SK-N-MC (cell line): ENCODE data around the gene PLA2G4E.

ENCODE experiments used
- DNase-seq: peaks from one replicate; pipeline ENCODE4 v3.0.0-alpha.2; 2011; ENCODE audit warnings: low read depth, low spot score
- H3K27ac ChIP-seq: fragments of 200-600 bp; sonication (generic); 2 replicates; pipeline ENCODE4 v1.5.1; 2016; ENCODE audit warnings: mixed run types
- H3K36me3 ChIP-seq: fragments of 200-600 bp; sonication (generic); 2 replicates; pipeline ENCODE4 v1.6.1; 2017; ENCODE audit warnings: antibody characterized with exemption, low read length, mixed read lengths; ENCODE audit not compliant: insufficient read depth
- H3K4me3 ChIP-seq: fragments of 200-600 bp; sonication (generic); 2 replicates; pipeline ENCODE4 v1.5.1; 2016
- H3K9ac ChIP-seq: fragments of 200-600 bp; sonication (generic); 2 replicates; pipeline ENCODE4 v1.8.0; 2017; ENCODE audit warnings: mixed run types, mixed read lengths; ENCODE audit not compliant: insufficient read length
- H3K9me3 ChIP-seq: fragments of 200-600 bp; sonication (generic); 2 replicates; pipeline ENCODE4 v1.6.1; 2017; ENCODE audit warnings: low read depth, mild to moderate bottlenecking, antibody characterized with exemption, low read length, moderate library complexity, mixed read lengths
- EZH2 ChIP-seq: fragments of 200-600 bp; sonication (generic); IDR thresholded peaks from one replicate; pipeline ENCODE4 v1.6.1; 2017; ENCODE audit warnings: antibody characterized with exemption
- FOXP2 ChIP-seq: optimal IDR thresholded peaks from 2 replicates; pipeline ENCODE3; 2011; ENCODE audit warnings: mild to moderate bottlenecking, moderate library complexity; ENCODE audit not compliant: insufficient read depth; ENCODE audit errors: extremely low read length, control extremely low read depth
- POLR2AphosphoS5 ChIP-seq: IDR thresholded peaks from 2 replicates; pipeline ENCODE4 v1.6.1; 2012; ENCODE audit warnings: mild to moderate bottlenecking, low read depth, low read length, borderline replicate concordance

The PLA2G4E gene

DNA sequence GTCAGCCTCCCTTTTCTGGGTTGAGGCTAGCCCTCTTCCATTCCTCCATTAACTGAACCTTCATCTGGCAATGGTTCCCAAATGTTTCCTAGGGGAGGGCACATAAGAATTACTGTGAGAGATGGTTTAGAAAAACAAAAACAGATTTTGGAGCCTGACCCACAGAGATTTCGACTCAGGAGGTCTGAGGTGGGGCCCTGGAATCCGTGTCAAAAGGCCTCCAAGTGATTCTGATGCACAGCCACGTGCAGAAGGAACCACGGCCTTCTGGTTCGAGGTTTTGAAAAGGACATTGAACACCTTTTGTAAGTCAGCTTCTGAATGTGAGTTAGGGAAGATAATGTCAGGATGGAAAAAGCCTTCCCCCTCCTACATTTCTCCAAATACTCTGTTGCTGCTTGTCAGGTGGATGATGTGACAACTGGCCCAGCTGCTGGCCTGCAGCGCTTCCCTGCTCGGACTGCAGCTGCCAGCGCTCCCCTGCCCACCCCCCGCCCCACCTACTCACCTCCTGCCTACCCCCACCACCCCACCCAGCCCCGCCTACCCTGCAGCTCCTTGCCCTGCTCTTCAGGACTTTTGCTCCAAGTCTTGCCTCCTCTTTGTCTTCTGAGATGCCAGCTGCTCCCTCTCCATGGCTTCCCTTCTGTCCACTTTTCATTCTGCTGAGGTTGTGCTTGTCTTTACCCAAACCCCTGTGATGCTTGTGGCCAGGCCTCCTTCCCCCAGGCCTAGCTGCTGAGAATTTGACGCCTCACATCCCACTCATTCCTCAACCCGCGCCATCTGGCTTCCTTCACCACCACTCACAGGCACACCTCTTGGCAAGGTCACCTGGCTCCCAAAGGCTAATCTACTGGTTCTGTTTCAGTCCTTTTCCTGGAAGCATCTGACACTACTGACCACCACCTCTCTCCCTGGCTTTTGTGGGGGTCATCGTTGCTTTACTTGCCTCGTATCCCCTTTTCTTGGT is 55.1 kb downstream of the PLA2G4E start:
- H3K36me3 ChIP-seq = no peaks in the 10 kb centered on the region
- no peak overlapping the region for H3K9ac ChIP-seq
- TF ChIP-seq FOXP2 (no peak), POLR2AphosphoS5 (no peak), EZH2 (no peak)
- no peaks in the 10 kb centered on the region for H3K9me3 ChIP-seq
- no peak overlapping the region for H3K27ac ChIP-seq
- no peak overlapping the region for H3K4me3 ChIP-seq
- no peak for DNase-seq

DNA sequence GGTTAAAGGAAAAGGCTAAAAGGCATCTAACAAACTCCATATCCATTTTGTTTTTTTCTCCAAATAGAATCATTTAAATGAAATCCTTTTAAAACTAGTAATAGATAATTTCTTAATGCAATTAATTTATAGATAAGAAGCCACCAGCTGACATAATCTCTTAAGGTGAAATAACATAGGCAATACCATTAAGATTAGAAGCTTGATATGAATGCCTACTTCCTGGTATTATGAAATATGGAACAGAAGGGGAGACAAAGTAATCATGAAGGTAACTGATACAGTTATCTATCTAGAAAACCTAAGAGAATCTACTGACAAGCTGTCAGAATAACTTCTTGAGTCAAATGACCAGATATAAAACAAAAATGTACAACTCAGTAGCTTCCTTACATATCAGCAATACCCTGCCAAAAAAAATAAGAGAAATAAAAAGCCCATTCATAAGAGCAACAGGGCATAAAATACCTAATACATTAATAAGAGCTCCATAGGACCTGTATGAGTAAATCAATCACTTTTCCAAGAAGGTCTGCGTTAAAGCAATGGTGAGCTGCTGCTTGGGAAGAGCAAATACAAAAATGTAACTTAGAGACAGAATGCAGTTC is 59.1 kb downstream of the PLA2G4E start:
- Histone ChIP-seq H3K4me3 (no peak overlapping the region), H3K27ac (no peak overlapping the region)

DNA sequence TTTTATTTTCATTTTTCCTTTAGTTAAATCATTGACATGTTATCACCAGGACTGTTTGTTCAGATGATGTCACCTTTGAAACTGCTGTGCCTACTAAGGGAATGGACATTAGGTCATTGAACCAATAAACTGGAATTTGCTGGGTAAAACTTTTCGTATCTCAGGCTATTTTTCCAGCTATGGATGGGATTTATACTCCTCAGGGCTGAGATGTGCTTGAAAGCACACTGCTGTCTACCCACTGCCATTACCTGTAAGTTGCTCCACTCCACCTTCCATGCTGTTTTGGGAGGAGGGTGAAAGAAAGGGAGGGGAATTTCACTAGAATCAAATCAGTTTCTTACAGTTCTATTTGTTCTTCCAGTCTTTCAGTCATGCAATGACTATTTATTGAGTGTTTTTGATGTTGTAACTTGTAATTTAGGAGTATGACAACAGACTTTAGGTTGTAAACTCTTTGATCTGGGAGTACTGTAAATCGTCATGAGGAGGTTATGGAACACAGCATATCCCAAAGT is 59.8 kb downstream of the PLA2G4E start:
- Histone ChIP-seq H3K9me3 (no peaks in the 10 kb centered on the region), H3K27ac (no peak overlapping the region), H3K36me3 (no peaks in the 10 kb centered on the region), H3K4me3 (no peak overlapping the region), H3K9ac (no peak overlapping the region)
- TF ChIP-seq POLR2AphosphoS5 (no peak), FOXP2 (no peak), EZH2 (no peak)
- no peak for DNase-seq

More for the DNA sequence above, 59.1 kb downstream of the PLA2G4E start:
- TF ChIP-seq POLR2AphosphoS5 (no peak), EZH2 (no peak), FOXP2 (no peak)
- Histone ChIP-seq H3K9ac (no peak overlapping the region), H3K9me3 (no peaks in the 10 kb centered on the region), H3K36me3 (no peaks in the 10 kb centered on the region)
- no peak for DNase-seq

DNA sequence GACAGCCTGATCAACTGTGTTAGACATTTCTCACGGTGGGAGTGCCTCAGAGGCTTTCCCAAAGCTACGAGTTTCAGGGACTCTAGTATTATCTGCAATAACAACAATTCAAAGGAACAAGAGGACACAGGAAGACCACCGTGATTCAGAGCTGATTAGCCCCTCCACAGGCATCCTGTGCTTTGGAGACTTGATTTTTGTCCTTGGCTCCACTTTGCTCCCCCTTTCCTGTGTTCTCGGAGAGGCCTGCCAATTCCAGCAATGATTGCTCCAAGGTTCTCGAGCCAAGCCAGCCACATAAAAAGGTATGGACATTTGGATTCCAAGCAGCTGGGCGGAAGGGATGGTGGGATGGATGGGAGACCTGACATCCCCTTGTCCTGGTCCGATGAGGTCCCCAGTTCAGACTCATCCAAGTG is 62.8 kb downstream of the PLA2G4E start:
- no peaks in the 10 kb centered on the region for H3K9me3 ChIP-seq
- H3K9ac ChIP-seq = no peak overlapping the region
- no peak for DNase-seq
- H3K4me3 ChIP-seq = no peak overlapping the region
- TF ChIP-seq EZH2 (no peak), FOXP2 (no peak)
- H3K36me3 ChIP-seq = no peaks in the 10 kb centered on the region
- H3K27ac ChIP-seq = no peak overlapping the region

DNA sequence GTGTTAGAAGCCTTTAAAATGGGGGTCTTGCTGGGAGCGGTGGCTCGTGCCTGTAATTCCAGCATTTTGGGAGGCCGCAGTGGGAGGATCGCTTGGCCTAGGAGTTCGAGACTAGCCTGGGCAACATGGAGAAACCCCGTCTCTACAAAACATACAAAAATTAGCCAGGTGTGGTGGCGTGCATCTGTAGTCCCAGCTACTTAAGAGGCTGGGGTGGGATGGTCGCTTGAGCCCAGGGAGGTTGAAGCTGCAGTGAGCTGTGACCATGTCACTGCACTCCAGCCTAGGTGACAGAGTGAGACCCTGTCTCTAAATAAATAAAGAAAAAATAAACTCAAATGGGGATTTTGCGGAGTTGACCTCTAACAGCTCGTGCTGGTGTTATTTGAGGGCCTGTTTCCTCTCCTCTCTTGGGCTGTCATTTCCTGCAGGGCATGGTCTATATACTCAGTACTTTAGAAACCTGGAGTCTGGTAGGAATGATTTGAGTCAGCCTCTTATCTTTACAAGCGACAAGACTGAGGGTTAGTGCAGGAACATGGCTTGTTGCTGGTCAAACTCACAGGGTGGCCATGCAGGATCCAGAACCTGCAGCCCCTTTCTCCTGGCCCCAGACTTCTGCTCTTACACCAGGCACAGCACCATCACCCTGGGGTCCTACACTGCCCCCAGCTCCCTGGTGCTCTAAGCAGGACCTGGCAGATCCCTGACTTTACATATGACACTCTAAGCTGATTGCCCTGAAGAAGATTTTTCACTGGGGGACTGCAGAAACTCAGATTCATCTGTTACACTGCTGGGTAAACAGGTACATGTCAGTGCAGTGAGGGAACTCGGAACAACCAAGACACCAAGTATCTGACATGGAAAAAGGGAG is 63.6 kb downstream of the PLA2G4E start:
- no peak for DNase-seq
- H3K36me3 ChIP-seq = no peaks in the 10 kb centered on the region
- H3K9ac ChIP-seq = no peak overlapping the region

DNA sequence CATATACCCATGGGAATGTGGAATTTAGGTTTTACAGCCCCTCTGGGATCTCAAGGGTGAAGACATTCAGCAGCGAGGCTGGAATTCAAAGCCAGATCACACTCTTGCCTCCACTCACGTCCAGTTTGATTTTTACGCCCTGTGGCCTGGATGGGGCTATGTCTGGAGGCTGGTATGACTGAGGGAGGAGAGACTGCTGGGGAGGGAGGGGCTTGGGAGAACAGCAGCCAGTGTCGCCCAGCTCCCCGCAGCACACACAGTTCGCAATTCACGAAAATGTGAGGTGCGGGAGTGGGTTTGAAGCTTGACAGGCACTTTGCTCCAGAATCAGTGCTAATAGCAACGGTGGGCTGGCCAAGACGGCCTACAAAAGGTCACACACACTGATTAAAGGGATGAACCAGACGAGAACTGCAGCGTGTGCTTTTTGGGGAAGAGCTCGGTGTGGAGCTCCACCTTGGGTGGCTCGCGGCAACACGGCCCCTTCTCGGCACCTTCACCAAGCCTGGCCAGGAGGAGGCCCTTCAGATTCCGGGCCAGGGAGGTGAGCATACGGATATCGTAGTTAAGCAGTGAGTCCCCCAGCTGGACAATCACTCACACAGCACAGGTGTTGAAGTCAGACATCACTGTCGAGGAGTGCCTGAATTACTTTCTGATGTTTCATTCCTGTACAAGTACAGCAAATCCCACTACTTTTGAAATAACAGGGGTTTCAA is 64.9 kb downstream of the PLA2G4E start:
- H3K27ac ChIP-seq = no peak overlapping the region
- H3K9ac ChIP-seq = no peak overlapping the region
- H3K36me3 ChIP-seq = no peaks in the 10 kb centered on the region
- TF ChIP-seq EZH2 (no peak), FOXP2 (no peak), POLR2AphosphoS5 (no peak)
- no peaks in the 10 kb centered on the region for H3K9me3 ChIP-seq
- DNase-seq = no peak
- no peak overlapping the region for H3K4me3 ChIP-seq

More for the DNA sequence above, 63.6 kb downstream of the PLA2G4E start:
- H3K4me3 ChIP-seq = no peak overlapping the region
- no peaks in the 10 kb centered on the region for H3K9me3 ChIP-seq
- no peak for TF ChIP-seq FOXP2
- TF ChIP-seq EZH2 = no peak
- TF ChIP-seq POLR2AphosphoS5 = no peak
- no peak overlapping the region for H3K27ac ChIP-seq

DNA sequence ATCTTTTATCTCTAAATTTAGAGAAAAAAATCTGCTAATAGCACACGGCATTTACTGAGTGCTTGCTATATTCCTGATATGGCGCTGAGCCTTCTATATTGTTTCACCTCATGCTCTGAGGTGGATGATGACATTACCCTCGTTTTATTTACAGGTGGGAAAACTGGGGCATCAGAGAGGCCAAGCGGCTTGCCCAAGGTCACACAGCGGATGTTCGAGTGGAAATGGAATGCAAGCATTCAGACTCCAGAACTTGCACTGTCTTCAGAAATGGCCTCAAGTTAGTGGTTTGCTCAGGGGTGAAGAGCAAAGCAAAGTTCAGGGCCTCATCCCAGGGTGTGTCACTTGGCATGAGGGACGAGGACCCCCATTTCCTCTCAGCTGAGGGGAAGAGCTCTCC is 65.7 kb downstream of the PLA2G4E start:
- Histone ChIP-seq H3K4me3 (no peak overlapping the region), H3K9me3 (no peaks in the 10 kb centered on the region), H3K27ac (no peak overlapping the region), H3K9ac (no peak overlapping the region), H3K36me3 (no peaks in the 10 kb centered on the region)
- TF ChIP-seq FOXP2 (no peak), POLR2AphosphoS5 (no peak), EZH2 (no peak)
- DNase-seq = no peak
